SU-DHL-6 (cell line): Measurements from ENCODE around the gene BMPR1A.

Experiments
- EZH2phosphoT487 ChIP-seq: fragments of 200-600 bp; sonication (generic), shearing (Covaris generic); conservative IDR thresholded peaks from 2 replicates; pipeline ENCODE4 v1.6.1; 2018; ENCODE audit warnings: mild to moderate bottlenecking, antibody characterized with exemption, low read length, moderate library complexity, mixed read lengths
- TF ChIP-seq, protein P1 (sequence below): fragments of 200-600 bp; sonication (generic); IDR thresholded peaks from one replicate; pipeline ENCODE4 v1.5.1; 2017; ENCODE audit warnings: antibody characterized with exemption, mild to moderate bottlenecking, low read length, moderate library complexity; ENCODE audit not compliant: insufficient read depth, poor library complexity, severe bottlenecking

DNA sequence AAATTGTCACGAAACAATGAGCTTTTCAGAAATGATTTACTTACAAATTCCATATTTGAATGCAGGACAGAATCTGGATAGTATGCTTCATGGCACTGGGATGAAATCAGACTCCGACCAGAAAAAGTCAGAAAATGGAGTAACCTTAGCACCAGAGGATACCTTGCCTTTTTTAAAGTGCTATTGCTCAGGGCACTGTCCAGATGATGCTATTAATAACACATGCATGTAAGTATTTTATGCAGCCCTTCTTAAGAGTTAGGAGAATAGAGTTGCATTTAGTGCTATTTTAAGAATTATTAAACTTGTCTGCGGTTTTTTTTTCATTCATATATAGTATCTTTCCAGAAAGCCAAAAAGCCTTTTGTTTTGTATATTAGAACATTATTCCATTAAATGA is 133.6 kb downstream of the BMPR1A start:
- TF ChIP-seq, protein P1, sequence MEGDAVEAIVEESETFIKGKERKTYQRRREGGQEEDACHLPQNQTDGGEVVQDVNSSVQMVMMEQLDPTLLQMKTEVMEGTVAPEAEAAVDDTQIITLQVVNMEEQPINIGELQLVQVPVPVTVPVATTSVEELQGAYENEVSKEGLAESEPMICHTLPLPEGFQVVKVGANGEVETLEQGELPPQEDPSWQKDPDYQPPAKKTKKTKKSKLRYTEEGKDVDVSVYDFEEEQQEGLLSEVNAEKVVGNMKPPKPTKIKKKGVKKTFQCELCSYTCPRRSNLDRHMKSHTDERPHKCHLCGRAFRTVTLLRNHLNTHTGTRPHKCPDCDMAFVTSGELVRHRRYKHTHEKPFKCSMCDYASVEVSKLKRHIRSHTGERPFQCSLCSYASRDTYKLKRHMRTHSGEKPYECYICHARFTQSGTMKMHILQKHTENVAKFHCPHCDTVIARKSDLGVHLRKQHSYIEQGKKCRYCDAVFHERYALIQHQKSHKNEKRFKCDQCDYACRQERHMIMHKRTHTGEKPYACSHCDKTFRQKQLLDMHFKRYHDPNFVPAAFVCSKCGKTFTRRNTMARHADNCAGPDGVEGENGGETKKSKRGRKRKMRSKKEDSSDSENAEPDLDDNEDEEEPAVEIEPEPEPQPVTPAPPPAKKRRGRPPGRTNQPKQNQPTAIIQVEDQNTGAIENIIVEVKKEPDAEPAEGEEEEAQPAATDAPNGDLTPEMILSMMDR, result no peak
- no peak for TF ChIP-seq EZH2phosphoT487
